Hepatocyte (in vitro differentiated cells): ENCODE measurements around the gene CYP51A1.

Experiments used
- EZH2 ChIP-seq: fragments of 200-600 bp; sonication (generic); IDR thresholded peaks from 2 replicates; pipeline ENCODE4 v1.6.1; 2016; ENCODE audit warnings: antibody characterized with exemption, mild to moderate bottlenecking, borderline replicate concordance
- EZH2phosphoT487 ChIP-seq: fragments of 200-600 bp; sonication (generic); IDR thresholded peaks from one replicate; pipeline ENCODE4 v1.6.1; 2018; ENCODE audit warnings: antibody characterized with exemption, mild to moderate bottlenecking, low read depth, moderate library complexity; ENCODE audit not compliant: unreplicated experiment, severe bottlenecking
- TF ChIP-seq, protein P1 (sequence below): fragments of 200-600 bp; sonication (generic); IDR thresholded peaks from 2 replicates; pipeline ENCODE4 v1.5.1; 2016; ENCODE audit warnings: antibody characterized with exemption, mild to moderate bottlenecking; ENCODE audit not compliant: poor library complexity

DNA sequence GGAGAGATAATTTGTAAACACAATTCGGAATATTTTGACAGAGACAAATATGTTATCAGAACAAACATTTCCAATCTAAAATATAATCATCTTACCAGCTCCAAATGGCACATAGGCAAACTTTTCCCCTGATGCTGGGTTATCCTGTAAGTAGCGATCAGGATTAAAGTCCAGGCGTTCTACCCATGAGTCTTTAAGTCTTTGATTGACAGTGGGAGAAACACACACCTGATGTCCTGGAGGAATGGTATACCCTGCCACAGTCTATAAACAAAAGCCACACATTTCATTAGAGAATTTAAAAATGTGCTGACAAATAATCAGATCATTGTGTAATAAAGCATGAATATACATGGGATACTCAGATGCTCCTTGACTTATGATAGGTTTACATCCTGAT, 17.3 kb downstream of the CYP51A1 start:
- TF ChIP-seq EZH2phosphoT487 = no peak
- TF ChIP-seq, protein P1, sequence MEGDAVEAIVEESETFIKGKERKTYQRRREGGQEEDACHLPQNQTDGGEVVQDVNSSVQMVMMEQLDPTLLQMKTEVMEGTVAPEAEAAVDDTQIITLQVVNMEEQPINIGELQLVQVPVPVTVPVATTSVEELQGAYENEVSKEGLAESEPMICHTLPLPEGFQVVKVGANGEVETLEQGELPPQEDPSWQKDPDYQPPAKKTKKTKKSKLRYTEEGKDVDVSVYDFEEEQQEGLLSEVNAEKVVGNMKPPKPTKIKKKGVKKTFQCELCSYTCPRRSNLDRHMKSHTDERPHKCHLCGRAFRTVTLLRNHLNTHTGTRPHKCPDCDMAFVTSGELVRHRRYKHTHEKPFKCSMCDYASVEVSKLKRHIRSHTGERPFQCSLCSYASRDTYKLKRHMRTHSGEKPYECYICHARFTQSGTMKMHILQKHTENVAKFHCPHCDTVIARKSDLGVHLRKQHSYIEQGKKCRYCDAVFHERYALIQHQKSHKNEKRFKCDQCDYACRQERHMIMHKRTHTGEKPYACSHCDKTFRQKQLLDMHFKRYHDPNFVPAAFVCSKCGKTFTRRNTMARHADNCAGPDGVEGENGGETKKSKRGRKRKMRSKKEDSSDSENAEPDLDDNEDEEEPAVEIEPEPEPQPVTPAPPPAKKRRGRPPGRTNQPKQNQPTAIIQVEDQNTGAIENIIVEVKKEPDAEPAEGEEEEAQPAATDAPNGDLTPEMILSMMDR = no peak
- TF ChIP-seq EZH2 = no peak
